NCI-H2029 (cell line): ENCODE results near the gene GALP.
"Not testable (repeated sequence)": the region's sequence is repeated elsewhere in the genome, so short reads cannot be mapped to it uniquely, and the experiment has no call there.

ENCODE experiments used
- DNase-seq: peaks from one replicate; lab custom pipeline; 2025; lab: John Stamatoyannopoulos, UW

The GALP gene

GRCh38 chr19:56148096-56148495 lies 27.7 kb upstream of the GALP start:
- DNase-seq: no peak

GRCh38 chr19:56148955-56149655 lies 26.7 kb upstream of the GALP start:
- not testable (repeated sequence) for DNase-seq

- DNase-seq: no peak
Observed at GRCh38 chr19:56149656-56150038, 26.2 kb upstream of the GALP start.

GRCh38 chr19:56150358-56150757 lies 25.4 kb upstream of the GALP start:
- no peak for DNase-seq

GRCh38 chr19:56152644-56153043 lies 23.2 kb upstream of the GALP start:
- DNase-seq: no peak

GRCh38 chr19:56153507-56153906 lies 22.3 kb upstream of the GALP start:
- no peak for DNase-seq

- DNase-seq: no peak
Observed at GRCh38 chr19:56155124-56155687, 20.6 kb upstream of the GALP start.

GRCh38 chr19:56156768-56157167 lies 19.0 kb upstream of the GALP start:
- DNase-seq: no peak

GRCh38 chr19:56158170-56158757 lies 17.5 kb upstream of the GALP start:
- DNase-seq: no peak

- DNase-seq: no peak
Observed at GRCh38 chr19:56159009-56159559, 16.7 kb upstream of the GALP start.

GRCh38 chr19:56159622-56160271 lies 16.1 kb upstream of the GALP start:
- DNase-seq: no peak

GRCh38 chr19:56161534-56161933 lies 14.3 kb upstream of the GALP start:
- DNase-seq: no peak

- no peak for DNase-seq
Observed at GRCh38 chr19:56162258-56162657, 13.6 kb upstream of the GALP start.

GRCh38 chr19:56163097-56163496 lies 12.7 kb upstream of the GALP start:
- DNase-seq: no peak

- DNase-seq: no peak
Observed at GRCh38 chr19:56167064-56167578, 8.7 kb upstream of the GALP start.

- DNase-seq: peak; percentile 87
Observed at GRCh38 chr19:56170261-56170660, 5.5 kb upstream of the GALP start.

GRCh38 chr19:56174086-56174485 lies 1.7 kb upstream of the GALP start:
- no peak for DNase-seq

- no peak for DNase-seq
Observed at GRCh38 chr19:56174550-56174949, 1.3 kb upstream of the GALP start.

- not testable (repeated sequence) for DNase-seq
Observed at GRCh38 chr19:56176310-56176709, 502 bp downstream of the GALP start.

- DNase-seq: no peak
Observed at GRCh38 chr19:56176881-56177280, 1.1 kb downstream of the GALP start.

- no peak for DNase-seq
Observed at GRCh38 chr19:56177564-56178243, 1.9 kb downstream of the GALP start.

- no peak for DNase-seq
Observed at GRCh38 chr19:56189785-56190184, 14.0 kb downstream of the GALP start.
